HEK293 (cell line): ENCODE data around the gene TDRKH.
A peak's percentile ranks its signal among the peaks of the same experiment; 100 is the strongest.

Source experiments
- KLF9 ChIP-seq: fragments of 450-650 bp; formaldehyde crosslinking; IDR thresholded peaks from 2 replicates; pipeline ENCODE4 v1.5.1; 2016; ENCODE audit warnings: missing biosample characterization, missing genetic modification characterization, low read depth
- ZBTB20 ChIP-seq: fragments of 450-650 bp; formaldehyde crosslinking; IDR thresholded peaks from 2 replicates; pipeline ENCODE4 v1.5.1; 2016; ENCODE audit warnings: missing biosample characterization, missing genetic modification characterization
- ZBTB21 ChIP-seq: fragments of 450-650 bp; formaldehyde crosslinking; IDR thresholded peaks from 2 replicates; pipeline ENCODE4 v1.5.1; 2017; ENCODE audit warnings: missing biosample characterization, missing genetic modification characterization
- ZFHX2 ChIP-seq: fragments of 450-650 bp; formaldehyde crosslinking; conservative IDR thresholded peaks from 2 replicates; pipeline ENCODE4 v1.5.1; 2016; ENCODE audit warnings: missing biosample characterization, missing genetic modification characterization
- ZFP37 ChIP-seq: fragments of 450-650 bp; formaldehyde crosslinking; IDR thresholded peaks from 2 replicates; pipeline ENCODE4 v1.5.1; 2016; ENCODE audit warnings: missing biosample characterization, missing genetic modification characterization
- ZFP69B ChIP-seq: fragments of 450-650 bp; formaldehyde crosslinking; IDR thresholded peaks from 2 replicates; pipeline ENCODE4 v1.5.1; 2016; ENCODE audit warnings: missing biosample characterization, missing genetic modification characterization
- ZNF132 ChIP-seq: fragments of 450-650 bp; formaldehyde crosslinking; IDR thresholded peaks from 2 replicates; pipeline ENCODE4 v1.5.1; 2017; ENCODE audit warnings: missing biosample characterization, missing genetic modification characterization, borderline replicate concordance
- ZNF2 ChIP-seq: fragments of 450-650 bp; formaldehyde crosslinking; IDR thresholded peaks from 2 replicates; pipeline ENCODE4 v1.5.1; 2016; ENCODE audit warnings: missing biosample characterization, missing genetic modification characterization
- ZNF211 ChIP-seq: fragments of 450-650 bp; formaldehyde crosslinking; IDR thresholded peaks from 2 replicates; pipeline ENCODE4 v1.5.1; 2016; ENCODE audit warnings: low read depth, missing biosample characterization, missing genetic modification characterization
- ZNF248 ChIP-seq: fragments of 450-650 bp; formaldehyde crosslinking; IDR thresholded peaks from 2 replicates; pipeline ENCODE4 v1.5.1; 2017; ENCODE audit warnings: missing biosample characterization, missing genetic modification characterization
- ZNF292 ChIP-seq: fragments of 450-650 bp; formaldehyde crosslinking; IDR thresholded peaks from 2 replicates; pipeline ENCODE4 v1.5.1; 2016; ENCODE audit warnings: low read depth, missing biosample characterization, missing genetic modification characterization, borderline replicate concordance
- ZNF391 ChIP-seq: fragments of 450-650 bp; formaldehyde crosslinking; IDR thresholded peaks from 2 replicates; pipeline ENCODE4 v1.5.1; 2016; ENCODE audit warnings: low read depth, missing biosample characterization, missing genetic modification characterization, borderline replicate concordance
- ZNF394 ChIP-seq: fragments of 450-650 bp; formaldehyde crosslinking; IDR thresholded peaks from 2 replicates; pipeline ENCODE4 v1.5.1; 2016; ENCODE audit warnings: missing biosample characterization, missing genetic modification characterization, mild to moderate bottlenecking, moderate library complexity, borderline replicate concordance
- ZNF514 ChIP-seq: fragments of 450-650 bp; formaldehyde crosslinking; IDR thresholded peaks from 2 replicates; pipeline ENCODE4 v1.5.1; 2016; ENCODE audit warnings: missing biosample characterization, missing genetic modification characterization
- ZNF530 ChIP-seq: fragments of 450-650 bp; formaldehyde crosslinking; IDR thresholded peaks from 2 replicates; pipeline ENCODE4 v1.5.1; 2016; ENCODE audit warnings: low read depth, missing biosample characterization, missing genetic modification characterization
- ZNF544 ChIP-seq: fragments of 450-650 bp; formaldehyde crosslinking; IDR thresholded peaks from 2 replicates; pipeline ENCODE4 v1.5.0; 2017; ENCODE audit warnings: missing biosample characterization, missing genetic modification characterization
- ZNF677 ChIP-seq: fragments of 450-650 bp; IDR thresholded peaks from 2 replicates; pipeline ENCODE4 v1.5.0; 2018; ENCODE audit warnings: missing biosample characterization, mild to moderate bottlenecking, missing genetic modification characterization, moderate library complexity
- ZNF777 ChIP-seq: fragments of 450-650 bp; formaldehyde crosslinking; IDR thresholded peaks from 2 replicates; pipeline ENCODE4 v1.5.1; 2017; ENCODE audit warnings: missing biosample characterization, missing genetic modification characterization, borderline replicate concordance
- ZNF785 ChIP-seq: fragments of 450-650 bp; formaldehyde crosslinking; IDR thresholded peaks from 2 replicates; pipeline ENCODE4 v1.5.1; 2016; ENCODE audit warnings: missing biosample characterization, missing genetic modification characterization
- ZSCAN23 ChIP-seq: fragments of 450-650 bp; formaldehyde crosslinking; IDR thresholded peaks from 2 replicates; pipeline ENCODE4 v1.5.1; 2016; ENCODE audit warnings: missing biosample characterization, missing genetic modification characterization
- TF ChIP-seq, protein P1 (sequence below): fragments of 450-650 bp; formaldehyde crosslinking; IDR thresholded peaks from 2 replicates; pipeline ENCODE4 v1.5.1; 2016; ENCODE audit warnings: missing biosample characterization, missing genetic modification characterization
- TF ChIP-seq, protein P2 (sequence below): fragments of 450-650 bp; formaldehyde crosslinking; IDR thresholded peaks from 2 replicates; pipeline ENCODE4 v1.5.1; 2017; ENCODE audit warnings: missing biosample characterization, missing genetic modification characterization
- TF ChIP-seq, protein P3 (sequence below): fragments of 450-650 bp; formaldehyde crosslinking; IDR thresholded peaks from 2 replicates; pipeline ENCODE4 v1.5.1; 2016; ENCODE audit warnings: missing biosample characterization, missing genetic modification characterization
- TF ChIP-seq, protein P4 (sequence below): fragments of 450-650 bp; formaldehyde crosslinking; IDR thresholded peaks from 2 replicates; pipeline ENCODE4 v1.5.1; 2016; ENCODE audit warnings: missing biosample characterization, missing genetic modification characterization, borderline replicate concordance

Gene TDRKH

DNA sequence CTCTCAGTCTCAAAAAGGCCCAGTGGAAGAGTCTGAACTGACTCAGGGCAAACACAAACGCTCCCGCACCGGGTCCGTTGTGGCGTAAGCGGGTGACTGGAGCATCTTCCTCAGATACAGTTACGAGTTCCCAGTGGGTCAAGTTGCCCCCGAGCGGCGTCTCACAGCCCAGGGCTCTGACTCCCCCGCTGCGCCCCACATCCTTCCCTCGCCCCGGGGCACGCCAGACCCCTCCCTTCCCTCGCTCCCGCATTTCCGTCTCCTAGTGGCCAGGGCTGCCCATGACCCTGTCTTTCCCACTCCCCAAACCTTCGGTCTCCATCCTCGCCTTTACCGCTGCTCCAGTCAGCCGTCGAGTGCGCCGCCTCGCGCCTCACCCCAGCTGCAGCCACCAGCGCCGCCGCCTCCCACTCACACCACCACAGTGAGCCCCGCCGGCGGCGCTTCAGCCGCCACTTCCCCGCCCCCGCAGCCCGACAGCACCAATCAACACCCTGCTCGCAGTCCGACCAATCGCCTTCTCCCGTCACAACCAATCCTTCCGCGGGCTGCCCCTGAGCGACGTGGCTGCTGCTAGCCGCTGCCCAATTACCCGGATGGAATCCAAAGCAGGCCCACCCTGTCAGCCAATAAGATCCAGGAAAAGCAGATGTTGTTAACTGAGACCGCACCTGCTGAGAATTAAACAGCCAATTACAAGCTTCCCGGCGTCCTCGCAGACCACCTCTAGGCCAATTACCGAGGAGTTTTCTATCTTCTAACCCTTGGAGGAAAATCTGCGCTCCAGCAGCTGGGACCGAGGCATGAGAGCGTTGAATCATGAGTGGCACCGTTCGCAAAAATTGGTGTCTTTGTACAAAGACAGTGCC lies at the start of gene TDRKH (continued):
- TF ChIP-seq, protein P1, sequence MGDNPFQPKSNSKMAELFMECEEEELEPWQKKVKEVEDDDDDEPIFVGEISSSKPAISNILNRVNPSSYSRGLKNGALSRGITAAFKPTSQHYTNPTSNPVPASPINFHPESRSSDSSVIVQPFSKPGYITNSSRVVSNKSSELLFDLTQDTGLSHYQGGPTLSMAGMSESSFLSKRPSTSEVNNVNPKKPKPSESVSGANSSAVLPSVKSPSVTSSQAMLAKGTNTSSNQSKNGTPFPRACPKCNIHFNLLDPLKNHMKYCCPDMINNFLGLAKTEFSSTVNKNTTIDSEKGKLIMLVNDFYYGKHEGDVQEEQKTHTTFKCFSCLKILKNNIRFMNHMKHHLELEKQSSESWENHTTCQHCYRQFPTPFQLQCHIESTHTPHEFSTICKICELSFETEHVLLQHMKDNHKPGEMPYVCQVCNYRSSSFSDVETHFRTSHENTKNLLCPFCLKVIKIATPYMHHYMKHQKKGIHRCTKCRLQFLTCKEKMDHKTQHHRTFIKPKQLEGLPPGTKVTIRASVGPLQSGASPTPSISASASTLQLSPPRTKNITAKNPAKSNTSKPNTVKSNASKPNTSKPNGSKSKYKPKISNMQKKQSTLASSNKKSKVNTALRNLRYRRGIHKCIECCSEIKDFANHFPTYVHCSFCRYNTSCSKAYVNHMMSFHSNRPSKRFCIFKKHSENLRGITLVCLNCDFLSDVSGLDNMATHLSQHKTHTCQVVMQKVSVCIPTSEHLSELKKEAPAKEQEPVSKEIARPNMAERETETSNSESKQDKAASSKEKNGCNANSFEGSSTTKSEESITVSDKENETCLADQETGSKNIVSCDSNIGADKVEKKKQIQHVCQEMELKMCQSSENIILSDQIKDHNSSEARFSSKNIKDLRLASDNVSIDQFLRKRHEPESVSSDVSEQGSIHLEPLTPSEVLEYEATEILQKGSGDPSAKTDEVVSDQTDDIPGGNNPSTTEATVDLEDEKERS (tag by site-specific recombination): 0 out of 2 replicates have a peak, but pooled peaks have one; percentile 21
- TF ChIP-seq ZFP69B (peak; percentile 89), ZSCAN23 (peak; percentile 46; the same call in 1 of the 2 replicates), ZNF677 (no peak), ZNF292 (tag by site-specific recombination) (no peak), ZBTB20 (tag by site-specific recombination) (peak; percentile 74), ZNF530 (tag by site-specific recombination) (no peak), ZNF777 (tag by site-specific recombination) (peak; percentile 99), ZNF132 (tag by site-specific recombination) (no peak), ZNF785 (tag by site-specific recombination) (0 out of 2 replicates have a peak, but pooled peaks have one; percentile 57), ZFHX2 (tag by site-specific recombination) (peak; percentile 99), ZNF394 (tag by site-specific recombination) (peak; percentile 68; the same call in 1 of the 2 replicates), ZNF544 (no peak), ZNF514 (tag by site-specific recombination) (no peak), ZNF2 (tag by site-specific recombination) (peak; percentile 96), ZNF248 (tag by site-specific recombination) (no peak), KLF9 (tag by site-specific recombination) (peak; percentile 78), ZBTB21 (tag by site-specific recombination) (no peak), ZNF391 (tag by site-specific recombination) (peak; percentile 94; the same call in 1 of the 2 replicates), ZNF211 (tag by site-specific recombination) (no peak), ZFP37 (tag by site-specific recombination) (peak; percentile 81)
- TF ChIP-seq, protein P2, sequence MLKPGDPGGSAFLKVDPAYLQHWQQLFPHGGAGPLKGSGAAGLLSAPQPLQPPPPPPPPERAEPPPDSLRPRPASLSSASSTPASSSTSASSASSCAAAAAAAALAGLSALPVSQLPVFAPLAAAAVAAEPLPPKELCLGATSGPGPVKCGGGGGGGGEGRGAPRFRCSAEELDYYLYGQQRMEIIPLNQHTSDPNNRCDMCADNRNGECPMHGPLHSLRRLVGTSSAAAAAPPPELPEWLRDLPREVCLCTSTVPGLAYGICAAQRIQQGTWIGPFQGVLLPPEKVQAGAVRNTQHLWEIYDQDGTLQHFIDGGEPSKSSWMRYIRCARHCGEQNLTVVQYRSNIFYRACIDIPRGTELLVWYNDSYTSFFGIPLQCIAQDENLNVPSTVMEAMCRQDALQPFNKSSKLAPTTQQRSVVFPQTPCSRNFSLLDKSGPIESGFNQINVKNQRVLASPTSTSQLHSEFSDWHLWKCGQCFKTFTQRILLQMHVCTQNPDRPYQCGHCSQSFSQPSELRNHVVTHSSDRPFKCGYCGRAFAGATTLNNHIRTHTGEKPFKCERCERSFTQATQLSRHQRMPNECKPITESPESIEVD (tag by site-specific recombination): no peak
- TF ChIP-seq, protein P3, sequence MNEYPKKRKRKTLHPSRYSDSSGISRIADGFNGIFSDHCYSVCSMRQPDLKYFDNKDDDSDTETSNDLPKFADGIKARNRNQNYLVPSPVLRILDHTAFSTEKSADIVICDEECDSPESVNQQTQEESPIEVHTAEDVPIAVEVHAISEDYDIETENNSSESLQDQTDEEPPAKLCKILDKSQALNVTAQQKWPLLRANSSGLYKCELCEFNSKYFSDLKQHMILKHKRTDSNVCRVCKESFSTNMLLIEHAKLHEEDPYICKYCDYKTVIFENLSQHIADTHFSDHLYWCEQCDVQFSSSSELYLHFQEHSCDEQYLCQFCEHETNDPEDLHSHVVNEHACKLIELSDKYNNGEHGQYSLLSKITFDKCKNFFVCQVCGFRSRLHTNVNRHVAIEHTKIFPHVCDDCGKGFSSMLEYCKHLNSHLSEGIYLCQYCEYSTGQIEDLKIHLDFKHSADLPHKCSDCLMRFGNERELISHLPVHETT (tag by site-specific recombination): peak; percentile 57; the same call in 1 of the 2 replicates
- TF ChIP-seq, protein P4, sequence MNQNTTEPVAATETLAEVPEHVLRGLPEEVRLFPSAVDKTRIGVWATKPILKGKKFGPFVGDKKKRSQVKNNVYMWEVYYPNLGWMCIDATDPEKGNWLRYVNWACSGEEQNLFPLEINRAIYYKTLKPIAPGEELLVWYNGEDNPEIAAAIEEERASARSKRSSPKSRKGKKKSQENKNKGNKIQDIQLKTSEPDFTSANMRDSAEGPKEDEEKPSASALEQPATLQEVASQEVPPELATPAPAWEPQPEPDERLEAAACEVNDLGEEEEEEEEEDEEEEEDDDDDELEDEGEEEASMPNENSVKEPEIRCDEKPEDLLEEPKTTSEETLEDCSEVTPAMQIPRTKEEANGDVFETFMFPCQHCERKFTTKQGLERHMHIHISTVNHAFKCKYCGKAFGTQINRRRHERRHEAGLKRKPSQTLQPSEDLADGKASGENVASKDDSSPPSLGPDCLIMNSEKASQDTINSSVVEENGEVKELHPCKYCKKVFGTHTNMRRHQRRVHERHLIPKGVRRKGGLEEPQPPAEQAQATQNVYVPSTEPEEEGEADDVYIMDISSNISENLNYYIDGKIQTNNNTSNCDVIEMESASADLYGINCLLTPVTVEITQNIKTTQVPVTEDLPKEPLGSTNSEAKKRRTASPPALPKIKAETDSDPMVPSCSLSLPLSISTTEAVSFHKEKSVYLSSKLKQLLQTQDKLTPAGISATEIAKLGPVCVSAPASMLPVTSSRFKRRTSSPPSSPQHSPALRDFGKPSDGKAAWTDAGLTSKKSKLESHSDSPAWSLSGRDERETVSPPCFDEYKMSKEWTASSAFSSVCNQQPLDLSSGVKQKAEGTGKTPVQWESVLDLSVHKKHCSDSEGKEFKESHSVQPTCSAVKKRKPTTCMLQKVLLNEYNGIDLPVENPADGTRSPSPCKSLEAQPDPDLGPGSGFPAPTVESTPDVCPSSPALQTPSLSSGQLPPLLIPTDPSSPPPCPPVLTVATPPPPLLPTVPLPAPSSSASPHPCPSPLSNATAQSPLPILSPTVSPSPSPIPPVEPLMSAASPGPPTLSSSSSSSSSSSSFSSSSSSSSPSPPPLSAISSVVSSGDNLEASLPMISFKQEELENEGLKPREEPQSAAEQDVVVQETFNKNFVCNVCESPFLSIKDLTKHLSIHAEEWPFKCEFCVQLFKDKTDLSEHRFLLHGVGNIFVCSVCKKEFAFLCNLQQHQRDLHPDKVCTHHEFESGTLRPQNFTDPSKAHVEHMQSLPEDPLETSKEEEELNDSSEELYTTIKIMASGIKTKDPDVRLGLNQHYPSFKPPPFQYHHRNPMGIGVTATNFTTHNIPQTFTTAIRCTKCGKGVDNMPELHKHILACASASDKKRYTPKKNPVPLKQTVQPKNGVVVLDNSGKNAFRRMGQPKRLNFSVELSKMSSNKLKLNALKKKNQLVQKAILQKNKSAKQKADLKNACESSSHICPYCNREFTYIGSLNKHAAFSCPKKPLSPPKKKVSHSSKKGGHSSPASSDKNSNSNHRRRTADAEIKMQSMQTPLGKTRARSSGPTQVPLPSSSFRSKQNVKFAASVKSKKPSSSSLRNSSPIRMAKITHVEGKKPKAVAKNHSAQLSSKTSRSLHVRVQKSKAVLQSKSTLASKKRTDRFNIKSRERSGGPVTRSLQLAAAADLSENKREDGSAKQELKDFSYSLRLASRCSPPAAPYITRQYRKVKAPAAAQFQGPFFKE: peak; percentile 55; the same call in 1 of the 2 replicates
